AG09319 (cell line): ENCODE results near the gene MAPKAPK3.

Source experiments
- DNase-seq: peaks from one replicate; pipeline ENCODE4 v3.0.0-alpha.2; 2010; ENCODE audit warnings: low read depth; ENCODE audit errors: extremely low read depth
- TF ChIP-seq, protein P1 (sequence below): IDR thresholded peaks from 2 replicates; pipeline ENCODE4 v1.5.1; 2011; ENCODE audit warnings: low read depth, mild to moderate bottlenecking, inconsistent platforms, low read length, moderate library complexity

The MAPKAPK3 gene

DNA sequence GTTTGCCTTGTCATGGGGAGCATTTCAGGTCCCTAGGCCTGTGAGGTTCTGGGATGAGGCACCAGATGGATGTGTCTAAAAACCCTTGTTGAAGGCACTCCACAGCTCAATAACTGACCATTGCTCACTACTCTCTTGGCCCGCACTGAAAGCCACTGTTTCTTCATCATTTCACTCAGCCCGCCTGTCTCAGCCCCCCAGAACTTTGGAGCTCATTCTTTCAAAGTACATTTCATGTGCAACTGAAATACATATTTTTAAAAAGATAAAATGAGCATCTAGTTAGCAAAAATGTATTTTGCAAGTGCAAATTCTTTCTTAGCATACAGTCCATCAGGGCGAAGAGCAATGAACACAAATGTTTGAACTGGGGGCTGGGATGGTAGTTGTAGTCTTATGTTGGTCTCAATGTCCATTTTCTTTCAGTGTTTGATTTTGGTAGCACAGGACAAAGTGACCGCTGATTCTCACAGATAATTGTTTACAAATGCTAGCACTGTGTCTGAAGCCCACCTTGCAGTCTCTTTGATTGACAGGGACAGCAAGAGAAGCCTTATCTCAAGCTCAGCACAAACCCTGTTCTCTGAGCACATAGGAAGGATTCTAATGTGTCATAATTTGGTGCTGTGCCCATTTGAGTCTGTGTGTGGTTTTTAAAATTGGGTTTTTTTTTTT is 28.1 kb upstream of the MAPKAPK3 start:
- TF ChIP-seq, protein P1, sequence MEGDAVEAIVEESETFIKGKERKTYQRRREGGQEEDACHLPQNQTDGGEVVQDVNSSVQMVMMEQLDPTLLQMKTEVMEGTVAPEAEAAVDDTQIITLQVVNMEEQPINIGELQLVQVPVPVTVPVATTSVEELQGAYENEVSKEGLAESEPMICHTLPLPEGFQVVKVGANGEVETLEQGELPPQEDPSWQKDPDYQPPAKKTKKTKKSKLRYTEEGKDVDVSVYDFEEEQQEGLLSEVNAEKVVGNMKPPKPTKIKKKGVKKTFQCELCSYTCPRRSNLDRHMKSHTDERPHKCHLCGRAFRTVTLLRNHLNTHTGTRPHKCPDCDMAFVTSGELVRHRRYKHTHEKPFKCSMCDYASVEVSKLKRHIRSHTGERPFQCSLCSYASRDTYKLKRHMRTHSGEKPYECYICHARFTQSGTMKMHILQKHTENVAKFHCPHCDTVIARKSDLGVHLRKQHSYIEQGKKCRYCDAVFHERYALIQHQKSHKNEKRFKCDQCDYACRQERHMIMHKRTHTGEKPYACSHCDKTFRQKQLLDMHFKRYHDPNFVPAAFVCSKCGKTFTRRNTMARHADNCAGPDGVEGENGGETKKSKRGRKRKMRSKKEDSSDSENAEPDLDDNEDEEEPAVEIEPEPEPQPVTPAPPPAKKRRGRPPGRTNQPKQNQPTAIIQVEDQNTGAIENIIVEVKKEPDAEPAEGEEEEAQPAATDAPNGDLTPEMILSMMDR: no peak
- DNase-seq: no peak

DNA sequence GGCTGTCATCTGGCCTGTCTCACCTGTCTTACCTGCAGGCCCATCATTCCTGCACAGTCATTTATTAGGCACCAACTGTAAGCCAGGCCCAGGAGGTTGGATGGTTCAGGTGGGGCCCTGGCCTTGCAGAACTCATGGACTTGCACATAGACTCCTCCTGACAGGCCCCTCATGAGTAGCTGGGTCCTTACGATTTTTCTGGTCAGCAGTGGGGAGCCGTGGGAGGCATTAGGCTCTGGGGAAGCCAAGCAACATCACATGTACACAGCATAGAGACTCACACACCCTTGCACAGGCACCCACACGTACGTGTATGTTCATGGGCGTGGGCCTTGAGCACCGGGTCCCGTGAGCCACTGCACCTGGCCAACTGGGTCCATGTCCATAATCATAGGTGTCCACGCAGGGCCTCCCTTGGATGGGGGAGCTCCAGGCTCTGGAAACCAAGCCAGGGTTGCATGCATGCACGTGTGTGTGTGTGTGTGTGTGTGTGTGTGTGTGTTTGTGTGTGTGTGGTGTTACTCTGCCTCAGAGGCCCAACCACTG is 25.7 kb upstream of the MAPKAPK3 start:
- TF ChIP-seq, protein P1: no peak
- no peak for DNase-seq

DNA sequence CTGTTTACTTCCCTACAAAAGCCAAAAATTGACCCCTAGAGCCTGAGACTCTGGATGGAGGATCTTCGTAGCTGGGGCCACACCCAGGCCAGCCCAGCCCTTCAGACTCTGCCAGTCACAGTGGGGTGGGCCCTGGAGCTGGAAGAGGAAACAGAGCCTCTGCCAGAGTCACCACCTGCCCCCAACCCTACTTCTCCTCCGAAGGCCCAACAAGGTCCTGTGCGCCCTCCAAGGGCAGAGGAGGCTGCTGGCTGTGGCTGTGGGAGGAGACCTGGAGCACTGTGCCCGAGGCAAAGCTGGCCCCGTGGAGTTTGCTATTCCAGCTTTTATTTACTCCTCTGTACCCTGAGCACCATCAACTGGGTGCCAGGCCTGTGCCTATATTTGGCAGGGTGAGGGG is 24.4 kb upstream of the MAPKAPK3 start:
- TF ChIP-seq, protein P1: no peak
- no peak for DNase-seq

DNA sequence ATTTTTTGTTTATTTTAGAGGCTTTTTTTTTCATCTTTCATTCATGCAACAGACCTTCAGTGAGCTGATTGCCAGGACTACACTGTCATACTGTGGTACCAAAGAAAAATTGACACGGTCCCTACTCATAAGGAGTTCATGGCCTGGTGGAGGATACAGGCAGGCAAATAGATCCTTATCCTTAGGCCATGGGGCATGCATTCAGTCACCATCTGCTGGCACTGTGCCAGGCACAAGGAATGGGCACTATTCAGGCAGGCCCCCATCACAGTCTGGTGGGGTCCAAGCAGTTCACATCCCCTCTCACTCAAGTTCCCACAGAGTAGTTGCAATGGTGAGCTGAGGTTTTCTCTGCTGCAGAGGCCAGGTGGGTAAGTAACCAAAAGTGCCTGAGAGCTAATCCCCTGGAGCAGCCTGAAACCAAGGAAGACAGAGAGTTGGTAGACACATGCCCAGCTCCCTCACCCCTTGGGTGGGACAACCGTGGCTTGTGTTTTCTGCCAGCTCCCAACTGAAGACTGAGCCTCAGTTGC is 22.6 kb upstream of the MAPKAPK3 start:
- TF ChIP-seq, protein P1: no peak
- no peak for DNase-seq

DNA sequence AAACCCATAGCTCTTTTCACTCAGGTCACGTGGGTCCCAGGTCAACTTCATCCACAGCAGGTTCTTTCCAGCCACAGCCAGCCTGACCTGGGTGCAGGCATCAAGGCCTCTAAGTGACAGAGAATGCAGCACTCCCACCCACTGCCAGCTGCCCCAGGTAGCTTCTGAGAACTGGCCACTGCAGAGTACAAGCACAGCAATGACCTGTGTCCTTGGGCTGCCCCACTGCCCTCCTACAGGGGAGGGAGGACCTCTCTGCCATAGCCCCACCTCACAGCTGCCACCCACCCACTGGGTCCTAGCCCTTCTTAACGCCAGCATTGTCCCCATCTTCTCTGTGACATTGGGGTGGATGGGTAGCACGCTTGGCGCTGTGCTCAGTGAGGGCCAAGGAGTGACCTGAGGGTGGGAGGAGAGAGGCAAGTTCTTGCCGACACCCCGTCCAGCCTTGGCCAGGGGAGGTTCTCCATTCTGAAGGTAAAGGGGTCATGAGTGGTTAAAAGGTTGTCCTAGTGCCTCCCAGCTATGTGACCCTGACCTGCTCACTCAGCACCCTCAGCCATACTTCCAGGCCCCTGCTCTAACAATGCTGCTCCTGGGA is 17.7 kb upstream of the MAPKAPK3 start:
- no peak for DNase-seq
- TF ChIP-seq, protein P1: no peak

DNA sequence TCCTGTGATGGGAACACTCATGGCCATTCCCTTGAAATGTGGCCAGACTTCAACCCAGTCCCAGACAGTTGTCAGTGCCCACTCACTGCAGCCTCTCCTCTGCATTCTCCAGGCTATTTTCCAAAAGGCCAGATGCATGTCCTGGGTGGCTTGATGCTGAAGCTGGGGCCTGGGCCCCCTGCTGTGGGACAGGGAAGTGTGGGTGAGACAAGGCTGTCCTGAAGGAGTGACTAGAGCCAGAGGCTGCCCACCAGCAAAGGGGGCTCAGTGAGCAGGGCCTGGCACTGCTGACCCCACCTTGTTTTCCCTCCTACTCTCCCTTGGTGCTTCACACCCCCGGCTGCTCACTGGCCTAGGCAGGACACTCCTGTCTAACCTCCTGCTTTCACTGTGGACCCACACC is 17.2 kb upstream of the MAPKAPK3 start:
- no peak for DNase-seq
- TF ChIP-seq, protein P1: no peak

DNA sequence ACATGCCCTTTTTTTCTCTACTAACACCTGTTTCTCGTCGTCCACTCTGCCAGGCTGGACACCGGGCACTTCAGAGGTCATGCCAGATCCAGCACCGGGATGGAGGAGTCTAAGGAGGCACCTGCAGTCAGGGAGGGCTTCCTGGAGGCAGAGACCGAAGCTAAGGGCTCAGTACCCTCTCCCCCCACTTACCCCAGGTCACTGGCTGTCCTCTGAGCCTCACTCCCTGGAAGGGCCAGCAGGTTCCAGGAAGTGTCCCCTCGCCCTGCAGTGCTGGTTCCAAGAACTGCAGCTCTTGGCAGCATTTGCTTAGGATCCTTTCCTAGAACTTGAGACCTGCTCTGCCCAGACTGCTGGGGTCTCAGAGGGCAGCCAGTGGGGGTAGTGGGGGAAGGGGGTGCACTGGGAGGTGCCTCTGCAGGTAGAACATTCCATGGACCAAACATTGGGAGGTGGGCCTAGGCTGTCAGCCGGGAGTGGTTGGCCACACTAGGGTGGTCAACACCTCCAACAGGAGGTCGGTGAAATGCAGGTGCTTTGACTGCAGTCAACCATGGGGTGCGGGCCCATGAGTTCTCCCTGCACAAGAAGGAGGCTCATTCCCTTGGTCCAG is 16.7 kb upstream of the MAPKAPK3 start:
- no peak for DNase-seq
- TF ChIP-seq, protein P1: no peak
